ENCODE data around the gene BARX1. TPM values are rescaled to one million over a fixed set of nuclear protein-coding genes. Genes with fewer than 3 reads are reported as not detected.
"Not testable (repeated sequence)": the region's sequence is repeated elsewhere in the genome, so short reads cannot be mapped to it uniquely, and the experiment has no call there.

The BARX1 gene
- polyA plus RNA-seq, 3 donors = not detected

DNA sequence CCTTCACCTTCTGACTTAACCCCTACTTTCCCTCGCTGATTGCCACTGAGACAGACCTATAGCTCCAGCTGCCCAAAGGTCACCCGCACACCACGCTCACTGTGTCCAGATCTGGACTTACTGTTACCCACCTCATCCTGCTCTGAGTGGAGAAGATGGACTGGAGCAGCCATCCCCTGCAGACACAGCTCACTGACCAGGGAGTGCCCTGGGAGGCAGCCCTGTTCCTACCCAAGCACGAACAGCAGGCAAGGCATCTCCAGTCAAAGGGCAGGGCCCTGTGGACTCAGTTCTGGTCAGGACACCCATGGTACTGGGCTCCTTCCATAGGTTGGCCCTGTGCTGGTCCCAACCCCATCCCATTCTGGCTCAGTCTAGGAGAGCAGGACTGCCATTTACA, 9.5 kb upstream of the BARX1 start:
- Histone ChIP-seq H3K79me2 (ENCODE audit: insufficient read depth, low read length) (no peaks in the 10 kb centered on the region), H3K9ac (ENCODE audit: insufficient read depth, low read length, poor library complexity, severe bottlenecking) (no peak overlapping the region), H3K4me3 (replicated peaks in 1 of 3; ENCODE audit: low read depth in 2 of 3, low read length in 3 of 3) (no peak overlapping the region), H4K20me1 (ENCODE audit: insufficient read depth, low read length) (no peaks in the 10 kb centered on the region), H3K36me3 (replicated peaks in 1 of 2; ENCODE audit: control insufficient read depth in 1 of 2, insufficient read depth in 2 of 2, low read length in 2 of 2) (no peaks in the 10 kb centered on the region), H3K9me3 (replicated peaks in 1 of 2; ENCODE audit: control insufficient read depth in 1 of 2, insufficient read depth in 1 of 2, low read length in 2 of 2) (peaks cover 0 to 18% of the 10 kb centered on the region in 2 donors), H3K27ac (ENCODE audit: low read depth in 1 of 2, low read length in 2 of 2) (no peak overlapping the region), H2AFZ (ENCODE audit: insufficient read depth, low read depth, low read length, poor library complexity, severe bottlenecking) (no peak overlapping the region), H3K4me1 (ENCODE audit: control insufficient read depth in 1 of 2, insufficient read depth in 2 of 2, low read length in 2 of 2) (peaks cover 11 to 12% of the 10 kb centered on the region in 2 donors), H3K4me2 (replicated peaks; ENCODE audit: extremely low read depth, low read length, poor library complexity, severe bottlenecking) (no peak overlapping the region), H3K27me3 (ENCODE audit: control insufficient read depth in 2 of 2, insufficient read depth in 2 of 2, low read length in 2 of 2) (peaks cover 24 to 36% of the 10 kb centered on the region in 2 donors)
- H3K36me3 Mint-ChIP-seq = peaks cover 3 to 7% of the 10 kb centered on the region in 2 donors
- no peak for DNase-seq
- intact Hi-C loops (cut with micrococcal nuclease) = loop anchor here (5.0 kb wide), 2 partner anchors 137 to 802 kb away; no protein-coding TSS in a partner anchor
- no peak overlapping the region for H3K27ac Mint-ChIP-seq
- H3K9me3 Mint-ChIP-seq = peaks cover 0 to 21% (median 12%) of the 10 kb centered on the region in 7 donors
- H3K27me3 Mint-ChIP-seq (ENCODE audit: low read depth in 3 of 3) = peaks cover 43 to 56% (median 46%) of the 10 kb centered on the region in 3 donors
- peaks cover 22% of the 10 kb centered on the region for H3K4me1 Mint-ChIP-seq
- TF ChIP-seq, protein P1, sequence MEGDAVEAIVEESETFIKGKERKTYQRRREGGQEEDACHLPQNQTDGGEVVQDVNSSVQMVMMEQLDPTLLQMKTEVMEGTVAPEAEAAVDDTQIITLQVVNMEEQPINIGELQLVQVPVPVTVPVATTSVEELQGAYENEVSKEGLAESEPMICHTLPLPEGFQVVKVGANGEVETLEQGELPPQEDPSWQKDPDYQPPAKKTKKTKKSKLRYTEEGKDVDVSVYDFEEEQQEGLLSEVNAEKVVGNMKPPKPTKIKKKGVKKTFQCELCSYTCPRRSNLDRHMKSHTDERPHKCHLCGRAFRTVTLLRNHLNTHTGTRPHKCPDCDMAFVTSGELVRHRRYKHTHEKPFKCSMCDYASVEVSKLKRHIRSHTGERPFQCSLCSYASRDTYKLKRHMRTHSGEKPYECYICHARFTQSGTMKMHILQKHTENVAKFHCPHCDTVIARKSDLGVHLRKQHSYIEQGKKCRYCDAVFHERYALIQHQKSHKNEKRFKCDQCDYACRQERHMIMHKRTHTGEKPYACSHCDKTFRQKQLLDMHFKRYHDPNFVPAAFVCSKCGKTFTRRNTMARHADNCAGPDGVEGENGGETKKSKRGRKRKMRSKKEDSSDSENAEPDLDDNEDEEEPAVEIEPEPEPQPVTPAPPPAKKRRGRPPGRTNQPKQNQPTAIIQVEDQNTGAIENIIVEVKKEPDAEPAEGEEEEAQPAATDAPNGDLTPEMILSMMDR (IDR thresholded peaks at IDR 0.05) = no peak
- 100% methylated on average over 1 of the region's 4 CpGs for WGBS (ENCODE audit: insufficient coverage)
- H3K4me3 Mint-ChIP-seq = no peak overlapping the region

DNA sequence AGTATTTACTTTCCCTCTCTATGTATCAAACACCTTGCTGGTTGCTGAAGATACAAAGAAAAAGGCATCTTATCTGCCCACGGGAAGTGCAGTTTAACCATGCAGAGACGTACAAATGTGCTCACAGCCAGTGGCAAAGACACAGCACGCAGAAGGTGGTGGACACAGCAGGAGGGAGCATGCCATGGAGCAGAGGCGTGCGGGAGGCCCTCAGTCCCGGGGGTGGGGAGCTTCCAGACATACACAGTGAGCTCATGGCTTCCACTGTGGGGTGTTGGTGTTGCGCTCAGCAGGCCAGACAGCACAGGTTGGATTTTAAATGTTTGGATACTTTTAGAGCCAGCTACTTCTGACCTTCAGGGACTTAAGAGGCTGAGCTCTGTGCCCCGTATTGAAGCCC, 8.8 kb upstream of the BARX1 start:
- Histone ChIP-seq H3K4me2 (replicated peaks; ENCODE audit: extremely low read depth, low read length, poor library complexity, severe bottlenecking) (no peak overlapping the region), H3K27me3 (ENCODE audit: control insufficient read depth in 2 of 2, insufficient read depth in 2 of 2, low read length in 2 of 2) (peaks cover 31 to 43% of the 10 kb centered on the region in 2 donors), H3K9me3 (replicated peaks in 1 of 2; ENCODE audit: control insufficient read depth in 1 of 2, insufficient read depth in 1 of 2, low read length in 2 of 2) (peaks cover 0 to 25% of the 10 kb centered on the region in 2 donors), H3K79me2 (ENCODE audit: insufficient read depth, low read length) (no peaks in the 10 kb centered on the region), H3K9ac (ENCODE audit: insufficient read depth, low read length, poor library complexity, severe bottlenecking) (no peak overlapping the region), H3K4me1 (ENCODE audit: control insufficient read depth in 1 of 2, insufficient read depth in 2 of 2, low read length in 2 of 2) (peaks cover 16 to 19% of the 10 kb centered on the region in 2 donors), H3K36me3 (replicated peaks in 1 of 2; ENCODE audit: control insufficient read depth in 1 of 2, insufficient read depth in 2 of 2, low read length in 2 of 2) (no peaks in the 10 kb centered on the region), H4K20me1 (ENCODE audit: insufficient read depth, low read length) (no peaks in the 10 kb centered on the region), H3K4me3 (replicated peaks in 1 of 3; ENCODE audit: low read depth in 2 of 3, low read length in 3 of 3) (no peak overlapping the region), H3K27ac (ENCODE audit: low read depth in 1 of 2, low read length in 2 of 2) (no peak overlapping the region), H2AFZ (ENCODE audit: insufficient read depth, low read depth, low read length, poor library complexity, severe bottlenecking) (no peak overlapping the region)
- Mint-ChIP-seq H3K27me3 (ENCODE audit: low read depth in 3 of 3) (peaks cover 48 to 62% (median 53%) of the 10 kb centered on the region in 3 donors), H3K9me3 (peaks cover 0 to 28% (median 17%) of the 10 kb centered on the region in 7 donors), H3K4me3 (no peak overlapping the region), H3K4me1 (peaks cover 29% of the 10 kb centered on the region), H3K36me3 (peaks cover 8 to 9% of the 10 kb centered on the region in 2 donors), H3K27ac (no peak overlapping the region)
- WGBS (ENCODE audit: insufficient coverage) = 73% methylated on average over 6 of the region's 8 CpGs
- TF ChIP-seq, protein P1 (IDR thresholded peaks at IDR 0.05) = no peak
- intact Hi-C loops (cut with micrococcal nuclease) = loop anchor here (1.0 to 5.0 kb wide), 4 partner anchors 137 to 802 kb away; no protein-coding TSS in a partner anchor
- no peak for DNase-seq

DNA sequence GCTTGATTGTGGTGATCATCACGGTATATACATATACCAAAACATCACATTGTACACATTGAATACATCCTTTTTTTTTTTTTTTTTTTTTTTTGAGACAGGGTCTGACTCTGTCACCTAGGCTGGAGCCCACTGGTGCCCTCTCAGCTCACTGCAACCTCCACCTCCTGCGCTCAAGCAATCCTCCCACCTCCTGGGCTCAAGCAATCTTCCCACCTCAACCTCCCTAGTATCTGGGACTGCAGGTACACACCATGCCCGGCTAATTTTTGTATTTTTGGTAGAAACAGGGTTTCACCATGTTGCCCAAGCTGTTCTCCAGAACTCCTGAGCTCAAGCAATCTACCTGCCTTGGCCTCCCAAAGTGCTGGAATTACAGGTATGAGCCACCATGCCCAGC, 8.3 kb upstream of the BARX1 start:
- peaks cover 52 to 66% (median 56%) of the 10 kb centered on the region in 3 donors for H3K27me3 Mint-ChIP-seq (ENCODE audit: low read depth in 3 of 3)

More for the DNA sequence above, 8.3 kb upstream of the BARX1 start:
- H3K36me3 ChIP-seq (replicated peaks in 1 of 2; ENCODE audit: control insufficient read depth in 1 of 2, insufficient read depth in 2 of 2, low read length in 2 of 2); H3K79me2 ChIP-seq (ENCODE audit: insufficient read depth, low read length); H3K27ac Mint-ChIP-seq; H3K4me2 ChIP-seq (replicated peaks; ENCODE audit: extremely low read depth, low read length, poor library complexity, severe bottlenecking); H3K27ac ChIP-seq (ENCODE audit: low read depth in 1 of 2, low read length in 2 of 2); H3K9ac ChIP-seq (ENCODE audit: insufficient read depth, low read length, poor library complexity, severe bottlenecking); DNase-seq; H4K20me1 ChIP-seq (ENCODE audit: insufficient read depth, low read length); H3K4me3 Mint-ChIP-seq; H3K36me3 Mint-ChIP-seq; H3K4me3 ChIP-seq (replicated peaks in 1 of 3; ENCODE audit: low read depth in 2 of 3, low read length in 3 of 3); H2AFZ ChIP-seq (ENCODE audit: insufficient read depth, low read depth, low read length, poor library complexity, severe bottlenecking): not testable (repeated sequence)
- peaks cover 0 to 25% of the 10 kb centered on the region in 2 donors for H3K9me3 ChIP-seq (replicated peaks in 1 of 2; ENCODE audit: control insufficient read depth in 1 of 2, insufficient read depth in 1 of 2, low read length in 2 of 2)
- Mint-ChIP-seq H3K9me3 (peaks cover 0 to 32% (median 19%) of the 10 kb centered on the region in 7 donors), H3K4me1 (peaks cover 33% of the 10 kb centered on the region)
- 100% methylated on average over 1 of the region's 3 CpGs for WGBS (ENCODE audit: insufficient coverage)
- peaks cover 21 to 24% of the 10 kb centered on the region in 2 donors for H3K4me1 ChIP-seq (ENCODE audit: control insufficient read depth in 1 of 2, insufficient read depth in 2 of 2, low read length in 2 of 2)
- intact Hi-C loops (cut with micrococcal nuclease) = loop anchor here (1.0 to 5.0 kb wide), 4 partner anchors 136 to 801 kb away; no protein-coding TSS in a partner anchor
- peaks cover 35 to 48% of the 10 kb centered on the region in 2 donors for H3K27me3 ChIP-seq (ENCODE audit: control insufficient read depth in 2 of 2, insufficient read depth in 2 of 2, low read length in 2 of 2)
